GM18499 (cell line): Measurements from ENCODE around the gene CUX1.
"Not testable (repeated sequence)": the region's sequence is repeated elsewhere in the genome, so short reads cannot be mapped to it uniquely, and the experiment has no call there.

Source experiments
- ATAC-seq: cut with Tn5 transposase; IDR thresholded peaks from one replicate; pipeline ENCODE4 v1.9.1; 2021; ENCODE audit warnings: moderate number of reproducible peaks; ENCODE audit not compliant: insufficient read depth, unreplicated experiment

CUX1 gene

GRCh38 chr7:101867681-101868080, 50.3 kb downstream of the CUX1 start:
- ATAC-seq: not testable (repeated sequence)

- no peak for ATAC-seq
These were observed 50.9 kb downstream of the CUX1 start for GRCh38 chr7:101868191-101868950.

GRCh38 chr7:101869026-101869900, 51.8 kb downstream of the CUX1 start:
- no peak for ATAC-seq

- ATAC-seq: no peak
These were observed 52.5 kb downstream of the CUX1 start for GRCh38 chr7:101869901-101870290.

GRCh38 chr7:101870361-101871062, 53.1 kb downstream of the CUX1 start:
- ATAC-seq: no peak

- no peak for ATAC-seq
These were observed 53.9 kb downstream of the CUX1 start for GRCh38 chr7:101871351-101871750.

GRCh38 chr7:101874028-101874427, 56.6 kb downstream of the CUX1 start:
- no peak for ATAC-seq

GRCh38 chr7:101875283-101875846, 57.9 kb downstream of the CUX1 start:
- no peak for ATAC-seq

- no peak for ATAC-seq
These were observed 60.6 kb downstream of the CUX1 start for GRCh38 chr7:101877882-101878591.

GRCh38 chr7:101878938-101879337, 61.5 kb downstream of the CUX1 start:
- ATAC-seq: no peak

- ATAC-seq: no peak
These were observed 62.1 kb downstream of the CUX1 start for GRCh38 chr7:101879565-101879964.

- no peak for ATAC-seq
These were observed 63.0 kb downstream of the CUX1 start for GRCh38 chr7:101880282-101881054.

- ATAC-seq: no peak
These were observed 64.6 kb downstream of the CUX1 start for GRCh38 chr7:101882005-101882421.

- no peak for ATAC-seq
These were observed 65.5 kb downstream of the CUX1 start for GRCh38 chr7:101882595-101883564.

- no peak for ATAC-seq
These were observed 67.5 kb downstream of the CUX1 start for GRCh38 chr7:101884671-101885596.

GRCh38 chr7:101885597-101885955, 68.2 kb downstream of the CUX1 start:
- ATAC-seq: no peak

- ATAC-seq: not testable (repeated sequence)
These were observed 69.9 kb downstream of the CUX1 start for GRCh38 chr7:101887352-101887751.
